Glutamatergic neuron (in vitro differentiated cells): ENCODE results near the gene ADCY2. TPM values are rescaled to one million over a fixed set of nuclear protein-coding genes. Genes with fewer than 3 reads are reported as not detected.

Source experiments
- DNase-seq: peaks from one replicate; pipeline ENCODE4 v3.0.0; 2022
- H3K27ac Mint-ChIP-seq: one replicate; pipeline ENCODE4 v1.8.0; 2020; ENCODE audit warnings: mild to moderate bottlenecking, mixed read lengths, inconsistent platforms; ENCODE audit not compliant: unreplicated experiment
- H3K27me3 Mint-ChIP-seq: one replicate; pipeline ENCODE4 v1.8.0; 2020; ENCODE audit warnings: mild to moderate bottlenecking, moderate library complexity, mixed read lengths, inconsistent platforms; ENCODE audit not compliant: unreplicated experiment
- H3K36me3 Mint-ChIP-seq: one replicate; pipeline ENCODE4 v1.8.0; 2020; ENCODE audit warnings: mild to moderate bottlenecking, mixed read lengths, inconsistent platforms; ENCODE audit not compliant: unreplicated experiment
- H3K4me1 Mint-ChIP-seq: one replicate; pipeline ENCODE4 v1.8.0; 2020; ENCODE audit warnings: mild to moderate bottlenecking, low read depth, mixed read lengths, inconsistent platforms; ENCODE audit not compliant: unreplicated experiment
- H3K4me3 Mint-ChIP-seq: one replicate; pipeline ENCODE4 v1.8.0; 2020; ENCODE audit warnings: mild to moderate bottlenecking, mixed read lengths, inconsistent platforms; ENCODE audit not compliant: unreplicated experiment
- H3K9me3 Mint-ChIP-seq: one replicate; pipeline ENCODE4 v1.8.0; 2020; ENCODE audit warnings: mild to moderate bottlenecking, moderate library complexity, mixed read lengths, inconsistent platforms; ENCODE audit not compliant: unreplicated experiment
- CTCF ChIP-seq: fragments of 200-600 bp; sonication (generic); IDR thresholded peaks from one replicate; pipeline ENCODE4 v1.5.0; 2021; ENCODE audit not compliant: partially characterized antibody, unreplicated experiment
- total RNA-seq: library from RNA; stranded (reverse); fragmentation: NEBNext Ultra II Directional; extraction: Animal tissue kit (Norgen Biotek cat#: 25700); gene quantifications from one replicate; pipeline ENCODE4 v1.2.1, GENCODE V29; 2021; ENCODE audit not compliant: unreplicated experiment

The ADCY2 gene
- total RNA-seq, 1 donor from 2014 or later = 3.8 TPM

- Mint-ChIP-seq H3K4me1 (peaks cover 15% of the 10 kb centered on the region), H3K27ac (no peak overlapping the region), H3K4me3 (peak overlapping the region; percentile 52), H3K9me3 (peaks cover 8% of the 10 kb centered on the region), H3K27me3 (peaks cover 8% of the 10 kb centered on the region), H3K36me3 (no peaks in the 10 kb centered on the region)
- peak; percentile 59 for DNase-seq
- peak; percentile 23 for TF ChIP-seq CTCF
Measured at GRCh38 chr5:7394889-7395431, 978 bp upstream of the ADCY2 start.

GRCh38 chr5:7395432-7395946 lies 449 bp upstream of the ADCY2 start:
- TF ChIP-seq CTCF = no peak
- Mint-ChIP-seq H3K36me3 (no peaks in the 10 kb centered on the region), H3K27me3 (peaks cover 8% of the 10 kb centered on the region), H3K4me1 (peaks cover 15% of the 10 kb centered on the region), H3K4me3 (peak overlapping the region; percentile 52), H3K27ac (no peak overlapping the region), H3K9me3 (peaks cover 8% of the 10 kb centered on the region)
- DNase-seq = peak; percentile 34

- TF ChIP-seq CTCF = no peak
- H3K9me3 Mint-ChIP-seq = peaks cover 8% of the 10 kb centered on the region
- H3K27ac Mint-ChIP-seq = peak overlapping the region; percentile 5
- H3K4me1 Mint-ChIP-seq = peaks cover 8% of the 10 kb centered on the region
- peak overlapping the region; percentile 82 for H3K4me3 Mint-ChIP-seq
- H3K27me3 Mint-ChIP-seq = peaks cover 8% of the 10 kb centered on the region
- peak; percentile 37 for DNase-seq
- no peaks in the 10 kb centered on the region for H3K36me3 Mint-ChIP-seq
Measured at GRCh38 chr5:7396713-7397454, 946 bp downstream of the ADCY2 start.

GRCh38 chr5:7397937-7398336 lies 2.0 kb downstream of the ADCY2 start:
- DNase-seq = no peak

More at GRCh38 chr5:7397937-7398336, 2.0 kb downstream of the ADCY2 start:
- H3K27me3 Mint-ChIP-seq = peaks cover 8% of the 10 kb centered on the region
- H3K4me3 Mint-ChIP-seq = no peak overlapping the region
- no peak overlapping the region for H3K27ac Mint-ChIP-seq
- TF ChIP-seq CTCF = no peak
- peaks cover 8% of the 10 kb centered on the region for H3K9me3 Mint-ChIP-seq
- H3K36me3 Mint-ChIP-seq = no peaks in the 10 kb centered on the region
- peaks cover 3% of the 10 kb centered on the region for H3K4me1 Mint-ChIP-seq
